ENCODE measurements around the gene FZD1.

DNA sequence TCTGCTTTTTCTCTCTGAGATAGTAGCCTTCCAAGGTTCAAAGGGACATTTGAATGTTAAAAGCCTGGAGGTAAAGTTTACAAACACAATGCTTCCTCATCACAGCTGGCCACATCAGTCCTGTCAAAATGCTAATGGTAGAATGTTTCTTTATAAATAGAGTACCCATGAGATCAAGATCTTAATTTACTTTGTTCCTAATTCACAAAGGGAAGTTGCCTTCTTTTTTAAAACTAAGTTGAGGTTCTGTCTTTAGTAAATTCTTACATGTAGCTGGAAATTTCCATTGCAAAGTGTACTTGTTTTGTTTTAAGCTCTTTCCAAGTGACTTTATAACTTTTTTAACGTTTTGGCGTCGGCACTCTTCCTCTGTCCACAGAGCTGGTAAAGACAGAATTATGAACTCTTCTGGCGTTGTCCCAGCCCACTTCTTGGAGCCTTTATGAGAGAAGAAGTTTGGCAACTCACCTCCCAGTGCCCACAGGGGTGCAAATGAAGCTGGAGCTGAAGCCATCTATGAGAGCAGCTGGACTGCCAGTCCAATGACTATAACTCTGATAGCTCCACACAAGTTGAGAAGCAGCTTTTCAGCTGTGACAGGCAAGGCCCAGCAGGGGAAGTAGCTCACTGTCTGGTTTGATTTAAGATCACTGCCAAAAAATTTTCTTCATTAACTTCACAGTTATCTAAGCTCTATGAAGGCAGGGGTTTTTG is 23.3 kb downstream of the FZD1 start:
- TF ChIP-seq, protein P1, sequence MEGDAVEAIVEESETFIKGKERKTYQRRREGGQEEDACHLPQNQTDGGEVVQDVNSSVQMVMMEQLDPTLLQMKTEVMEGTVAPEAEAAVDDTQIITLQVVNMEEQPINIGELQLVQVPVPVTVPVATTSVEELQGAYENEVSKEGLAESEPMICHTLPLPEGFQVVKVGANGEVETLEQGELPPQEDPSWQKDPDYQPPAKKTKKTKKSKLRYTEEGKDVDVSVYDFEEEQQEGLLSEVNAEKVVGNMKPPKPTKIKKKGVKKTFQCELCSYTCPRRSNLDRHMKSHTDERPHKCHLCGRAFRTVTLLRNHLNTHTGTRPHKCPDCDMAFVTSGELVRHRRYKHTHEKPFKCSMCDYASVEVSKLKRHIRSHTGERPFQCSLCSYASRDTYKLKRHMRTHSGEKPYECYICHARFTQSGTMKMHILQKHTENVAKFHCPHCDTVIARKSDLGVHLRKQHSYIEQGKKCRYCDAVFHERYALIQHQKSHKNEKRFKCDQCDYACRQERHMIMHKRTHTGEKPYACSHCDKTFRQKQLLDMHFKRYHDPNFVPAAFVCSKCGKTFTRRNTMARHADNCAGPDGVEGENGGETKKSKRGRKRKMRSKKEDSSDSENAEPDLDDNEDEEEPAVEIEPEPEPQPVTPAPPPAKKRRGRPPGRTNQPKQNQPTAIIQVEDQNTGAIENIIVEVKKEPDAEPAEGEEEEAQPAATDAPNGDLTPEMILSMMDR (IDR thresholded peaks at IDR 0.05), result no peak
- TF ChIP-seq POLR2AphosphoS5 (IDR thresholded peaks at IDR 0.05) (no peak), POLR2A (IDR thresholded peaks at IDR 0.05) (no peak), EP300 (IDR thresholded peaks at IDR 0.05) (no peak)
